ENCODE results near the gene TCEA2.

TCEA2 gene

DNA sequence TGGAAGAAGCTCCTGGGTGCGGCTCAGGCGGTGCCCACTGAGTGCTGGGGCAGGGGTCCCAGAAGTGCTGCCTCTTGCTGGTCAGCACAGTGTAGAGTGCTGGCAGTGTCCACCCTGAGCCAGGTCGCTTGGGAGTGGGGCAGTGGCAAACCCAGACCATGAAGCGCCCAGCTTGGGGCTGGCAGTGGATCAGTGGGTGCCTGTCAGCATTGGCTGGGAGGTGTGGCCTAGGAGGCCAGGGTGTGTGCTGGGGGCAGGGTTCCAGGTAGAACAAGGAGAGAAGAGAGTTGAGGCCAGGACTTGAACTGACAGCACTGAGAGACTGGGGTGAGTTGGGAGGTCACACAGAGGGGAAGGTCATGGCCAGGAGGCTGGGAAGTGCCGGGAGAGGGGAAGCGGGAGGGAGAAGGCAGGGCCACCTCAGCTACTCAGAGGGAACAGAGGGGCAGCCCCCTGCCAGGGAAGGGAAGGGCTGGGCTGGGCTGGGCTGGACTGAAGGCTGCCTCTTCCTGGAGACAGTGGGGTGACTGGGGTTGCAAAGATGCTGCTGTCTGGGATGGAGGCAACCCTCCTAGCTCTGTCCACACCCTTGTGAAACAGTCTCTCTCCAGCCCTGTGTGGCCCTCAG is 4.1 kb downstream of the TCEA2 start:
- no peak for DNase-seq

- no peak for DNase-seq
Measured at GRCh38 chr20:64067733-64068307, 4.8 kb downstream of the TCEA2 start.

DNA sequence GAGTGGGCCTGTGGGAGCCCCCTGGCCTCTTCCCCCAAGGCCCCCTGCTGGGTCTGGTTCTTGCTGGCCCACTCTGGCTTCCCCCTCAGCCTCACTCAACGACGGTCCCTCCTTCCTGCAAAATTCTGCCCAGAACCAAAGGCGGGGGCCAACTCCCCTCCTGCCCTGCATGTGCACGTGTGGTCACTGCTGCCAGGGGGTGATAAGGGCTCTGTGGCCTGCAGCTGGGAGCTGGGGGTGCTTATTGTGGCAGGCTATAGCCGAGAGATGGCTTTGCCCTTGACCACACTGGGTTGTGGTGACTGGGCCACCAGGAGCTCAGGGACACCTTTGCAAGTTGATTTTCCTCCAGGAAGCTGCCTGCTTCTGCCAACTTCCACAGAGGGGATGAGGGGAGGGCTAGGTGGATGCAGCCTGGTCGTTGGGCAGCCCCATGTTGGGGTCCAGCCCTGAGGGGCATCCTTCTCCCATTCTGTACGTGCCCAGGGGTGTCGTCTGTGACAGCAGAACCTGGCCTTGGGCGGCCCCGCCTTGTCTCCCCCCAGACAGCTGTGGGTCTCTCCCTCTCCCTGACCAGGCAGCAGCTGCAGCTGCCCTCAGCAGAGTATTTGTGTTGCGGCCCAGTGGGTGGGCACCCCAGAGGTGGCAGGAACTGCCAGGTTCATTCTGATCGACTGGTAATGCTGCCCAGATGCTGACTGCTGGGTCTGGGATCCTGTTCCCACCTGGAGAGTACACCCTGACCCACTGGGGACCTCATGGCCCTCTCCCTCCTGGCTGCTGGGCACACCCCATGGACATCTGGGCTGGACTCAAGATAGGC is 5.6 kb downstream of the TCEA2 start:
- no peak for DNase-seq

GRCh38 chr20:64069209-64069613 is 6.2 kb downstream of the TCEA2 start:
- no peak for DNase-seq

DNA sequence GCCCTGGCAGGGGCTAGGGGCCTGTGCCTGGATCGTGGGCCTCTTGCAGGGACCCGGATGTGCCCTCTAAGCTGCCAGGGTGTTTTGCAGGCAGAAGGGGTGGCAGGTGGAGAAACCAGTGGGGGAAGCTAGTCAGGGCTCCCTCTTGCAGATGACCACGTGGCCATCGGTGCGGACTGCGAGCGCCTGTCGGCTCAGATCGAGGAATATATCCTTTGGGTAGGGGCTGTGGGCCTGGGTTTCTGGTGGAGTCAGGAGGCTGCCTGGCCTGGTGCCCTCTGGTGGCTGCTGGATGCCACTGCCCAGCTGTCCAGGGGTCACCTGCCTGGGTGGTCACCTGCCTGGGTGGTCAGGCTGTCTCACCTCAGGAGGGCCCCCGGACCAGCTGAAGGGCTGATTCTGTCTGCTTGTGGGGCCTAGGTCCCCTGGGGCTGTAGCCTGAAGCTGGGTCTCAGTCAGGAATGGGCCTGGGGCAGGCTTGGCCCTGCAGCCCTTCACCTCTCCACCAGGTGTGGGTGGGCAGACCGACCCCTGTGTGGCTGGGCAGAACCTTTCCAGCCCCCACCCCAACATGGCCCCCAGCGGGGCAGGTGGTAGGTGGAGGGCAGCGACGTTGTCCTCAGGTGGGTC is 6.7 kb downstream of the TCEA2 start:
- DNase-seq: no peak

DNA sequence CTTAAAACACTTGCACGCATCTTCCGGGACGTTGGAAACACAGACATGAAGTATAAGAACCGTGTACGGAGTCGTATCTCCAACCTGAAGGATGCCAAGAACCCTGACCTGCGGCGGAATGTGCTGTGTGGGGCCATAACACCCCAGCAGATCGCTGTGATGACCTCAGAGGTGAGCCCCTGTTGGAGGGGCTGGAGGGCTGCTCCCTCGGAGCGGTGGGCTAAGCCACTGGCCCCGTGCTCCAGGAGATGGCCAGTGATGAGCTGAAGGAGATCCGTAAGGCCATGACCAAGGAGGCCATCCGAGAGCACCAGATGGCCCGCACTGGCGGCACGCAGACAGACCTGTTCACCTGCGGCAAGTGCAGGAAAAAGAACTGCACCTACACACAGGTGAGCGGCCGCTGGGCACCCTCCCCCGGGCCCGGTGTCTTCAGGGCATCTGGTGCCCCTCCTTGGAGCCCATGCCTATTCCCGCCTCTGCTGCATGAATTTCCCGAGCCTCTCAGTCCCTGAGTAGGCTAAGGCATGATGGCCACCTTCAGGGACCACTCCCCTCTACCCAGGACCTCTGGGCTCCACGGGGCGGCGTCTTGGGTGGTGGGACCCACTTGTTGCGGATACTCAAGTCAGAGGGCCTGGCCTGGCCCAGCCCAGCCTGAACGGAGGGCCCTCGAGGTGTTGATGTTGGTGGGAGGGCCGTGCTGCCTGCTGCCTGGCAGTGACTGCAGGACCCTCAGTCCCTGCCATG is 7.4 kb downstream of the TCEA2 start:
- DNase-seq: no peak

DNA sequence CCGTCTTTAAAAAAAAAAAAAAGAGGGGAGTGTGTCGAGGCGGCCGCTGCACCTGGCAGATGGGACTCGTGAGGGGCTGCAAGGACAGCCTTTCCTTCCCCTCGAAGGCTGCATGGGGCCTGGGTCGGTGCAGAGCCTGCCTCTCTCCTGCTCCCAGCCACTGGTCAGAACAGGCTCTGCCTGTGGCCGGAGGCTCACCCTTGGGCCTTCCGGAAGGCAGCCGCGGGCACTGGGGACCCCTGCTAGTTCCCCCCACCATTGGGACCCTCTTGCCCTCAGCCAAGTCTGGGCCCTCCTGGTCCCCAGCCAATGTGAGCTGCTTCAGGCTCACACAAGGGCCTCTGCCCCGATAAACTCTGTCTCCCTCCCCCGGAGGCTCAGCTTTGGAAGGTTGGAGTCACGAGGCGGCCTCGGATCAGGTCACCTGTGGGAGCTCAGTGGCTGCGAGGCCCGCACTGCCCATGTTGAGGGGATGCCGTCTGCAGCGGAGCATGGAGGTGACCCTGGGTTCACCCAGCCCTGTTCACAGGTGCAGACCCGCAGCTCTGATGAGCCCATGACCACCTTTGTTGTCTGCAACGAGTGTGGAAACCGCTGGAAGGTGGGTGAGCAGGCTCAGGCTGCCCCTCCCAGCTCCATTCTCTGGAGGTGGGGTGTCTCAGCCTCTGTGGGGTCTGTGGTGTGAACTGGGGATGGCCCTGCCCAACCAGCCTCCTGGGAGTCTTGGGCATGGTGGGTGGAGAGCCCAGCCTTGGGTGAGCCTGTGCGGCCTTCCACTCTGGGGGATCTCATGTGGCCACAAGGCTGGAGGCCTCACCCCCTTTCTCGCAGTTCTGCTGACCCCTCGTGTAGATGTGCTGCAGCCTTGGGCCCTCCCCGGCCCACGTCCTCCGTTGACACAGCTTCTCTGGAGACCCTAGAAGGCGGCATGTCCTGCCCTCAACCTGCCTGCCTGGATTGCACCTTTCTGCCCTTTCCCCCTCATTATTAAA is 8.6 kb downstream of the TCEA2 start:
- no peak for DNase-seq

DNA sequence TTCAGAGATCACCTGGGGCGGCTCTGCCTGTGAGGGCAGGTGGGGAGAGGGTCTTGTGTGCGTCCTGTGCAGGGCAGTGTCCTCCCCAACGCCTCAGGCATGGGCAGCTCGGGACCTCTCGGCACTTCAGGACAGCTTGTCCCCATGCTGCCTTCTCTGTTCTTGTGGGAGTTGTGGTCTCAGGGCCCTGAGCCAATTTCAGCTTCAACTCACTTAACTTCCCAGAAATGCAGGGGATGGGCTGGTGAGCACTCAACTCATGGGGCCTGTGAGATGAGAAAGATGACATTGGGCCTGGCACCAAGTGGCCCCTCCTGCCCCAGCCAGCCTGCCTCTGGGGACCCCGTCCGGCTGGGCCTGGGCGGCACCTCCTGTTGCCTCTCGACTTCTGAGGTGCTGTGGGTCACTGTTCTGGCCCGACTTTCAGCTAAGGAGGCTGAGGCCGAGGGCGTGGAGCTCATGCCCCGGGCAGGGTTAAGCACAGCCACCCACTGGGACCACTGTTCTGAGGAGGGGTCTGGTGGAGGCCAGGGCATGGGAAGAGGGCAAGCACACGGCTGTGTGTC is 9.6 kb downstream of the TCEA2 start:
- DNase-seq: no peak

GRCh38 chr20:64073476-64074183 is 10.6 kb downstream of the TCEA2 start:
- DNase-seq: no peak

DNA sequence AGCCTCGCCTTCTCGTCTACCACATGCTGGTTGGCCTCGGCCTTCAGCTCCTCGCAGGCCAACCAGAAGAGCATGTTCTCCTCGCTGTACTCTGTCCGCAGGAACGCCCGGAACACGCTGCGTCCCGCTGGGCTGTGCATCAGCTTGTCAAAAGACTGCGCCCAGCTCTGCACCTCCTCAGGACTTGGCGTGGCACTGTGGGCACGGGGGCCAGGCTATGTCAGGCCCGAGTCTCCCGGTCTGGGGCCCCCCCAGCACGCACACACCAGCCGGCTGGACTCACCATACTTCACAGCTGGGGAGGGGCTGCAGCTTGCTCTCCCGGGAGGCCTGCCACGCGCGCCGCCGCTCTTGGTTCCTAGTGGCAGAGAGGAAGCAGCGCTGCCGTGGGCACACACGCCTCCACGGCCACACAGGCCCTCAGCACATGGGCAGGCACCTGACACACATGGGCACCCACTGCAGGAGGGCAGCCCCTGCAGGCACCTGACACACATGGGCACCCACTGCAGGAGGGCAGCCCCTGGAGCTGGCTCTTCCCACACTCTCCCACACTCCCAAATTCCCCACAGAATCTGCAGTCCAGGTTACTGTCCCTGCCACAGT is 11.3 kb downstream of the TCEA2 start:
- no peak for DNase-seq

GRCh38 chr20:64074963-64075362 is 12.0 kb downstream of the TCEA2 start:
- no peak for DNase-seq

DNA sequence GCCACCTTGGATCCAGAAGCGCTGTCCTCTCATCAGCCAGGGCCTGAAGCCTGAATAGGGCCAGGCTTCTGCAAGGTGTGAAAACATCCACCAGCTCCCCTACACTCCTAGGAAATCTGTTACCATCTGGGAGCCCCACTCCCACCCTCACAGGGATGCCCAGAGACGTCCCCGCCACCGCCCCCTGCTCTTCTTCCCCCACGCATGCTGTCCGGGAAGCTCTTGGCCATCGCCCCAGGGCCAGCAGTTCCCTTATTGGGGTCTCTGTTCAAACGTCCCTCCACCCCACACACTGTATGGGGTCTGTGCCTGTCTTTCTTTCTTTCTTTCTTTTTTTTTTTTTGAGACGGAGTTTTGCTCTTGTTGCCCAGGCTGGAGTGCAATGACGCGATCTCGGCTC is 12.6 kb downstream of the TCEA2 start:
- no peak for DNase-seq

GRCh38 chr20:64076061-64076997 is 13.3 kb downstream of the TCEA2 start:
- DNase-seq: no peak

DNA sequence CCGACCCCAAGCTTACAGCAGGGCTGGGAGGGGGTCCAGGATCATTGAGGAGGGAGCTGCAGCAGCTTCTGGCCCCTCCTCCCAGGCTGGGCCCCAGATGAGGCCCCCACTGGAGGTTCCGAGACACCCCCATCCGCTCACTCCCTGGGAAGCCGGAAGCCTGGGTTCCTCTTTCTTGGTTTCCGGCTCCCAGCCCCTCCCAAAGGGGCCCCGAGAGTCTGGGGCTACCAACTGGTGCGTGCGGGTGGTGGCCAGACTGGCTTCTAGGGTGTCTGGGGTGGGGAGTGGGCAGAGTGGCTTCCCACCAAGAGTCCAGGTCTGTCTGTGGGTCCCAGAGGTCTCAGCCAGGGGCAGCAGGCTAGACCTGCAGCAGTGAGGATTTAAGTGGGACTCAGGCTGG is 14.1 kb downstream of the TCEA2 start:
- no peak for DNase-seq

DNA sequence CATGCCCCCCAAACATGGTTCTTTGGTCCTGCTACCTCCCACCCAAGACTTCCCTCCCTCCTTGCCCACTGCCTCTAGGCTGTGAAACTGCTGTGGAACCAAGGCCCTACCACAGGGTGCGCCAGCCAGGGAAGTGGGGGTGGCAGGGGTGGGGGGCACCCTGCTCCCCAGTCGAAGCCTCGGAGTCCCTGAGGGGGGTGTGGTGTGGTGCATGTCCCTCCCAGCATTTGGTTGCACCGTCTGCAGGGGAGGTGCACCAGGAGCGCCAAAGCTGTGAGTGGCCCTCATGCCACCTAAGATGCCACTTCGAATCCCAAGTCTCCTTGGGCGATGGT is 14.5 kb downstream of the TCEA2 start:
- DNase-seq: no peak

- DNase-seq: no peak
Measured at GRCh38 chr20:64077876-64078551, 15.0 kb downstream of the TCEA2 start.

DNA sequence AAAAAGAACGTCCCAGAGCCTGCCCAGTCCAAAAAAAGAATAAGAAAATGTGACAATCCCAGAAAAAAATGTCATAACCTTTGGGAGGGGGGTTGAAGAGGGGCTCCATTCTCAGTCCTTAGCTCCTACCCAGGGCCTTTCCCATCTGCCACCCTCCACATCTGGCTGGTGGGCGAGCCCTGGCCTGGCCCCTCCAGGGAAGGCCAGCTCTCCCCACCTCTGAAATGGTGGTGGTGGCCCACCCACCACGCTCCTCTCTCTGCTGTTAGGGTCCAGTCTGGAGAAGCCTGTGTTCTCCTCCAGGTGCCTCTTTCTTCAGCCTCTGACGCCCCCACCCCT is 15.9 kb downstream of the TCEA2 start:
- DNase-seq: no peak

DNA sequence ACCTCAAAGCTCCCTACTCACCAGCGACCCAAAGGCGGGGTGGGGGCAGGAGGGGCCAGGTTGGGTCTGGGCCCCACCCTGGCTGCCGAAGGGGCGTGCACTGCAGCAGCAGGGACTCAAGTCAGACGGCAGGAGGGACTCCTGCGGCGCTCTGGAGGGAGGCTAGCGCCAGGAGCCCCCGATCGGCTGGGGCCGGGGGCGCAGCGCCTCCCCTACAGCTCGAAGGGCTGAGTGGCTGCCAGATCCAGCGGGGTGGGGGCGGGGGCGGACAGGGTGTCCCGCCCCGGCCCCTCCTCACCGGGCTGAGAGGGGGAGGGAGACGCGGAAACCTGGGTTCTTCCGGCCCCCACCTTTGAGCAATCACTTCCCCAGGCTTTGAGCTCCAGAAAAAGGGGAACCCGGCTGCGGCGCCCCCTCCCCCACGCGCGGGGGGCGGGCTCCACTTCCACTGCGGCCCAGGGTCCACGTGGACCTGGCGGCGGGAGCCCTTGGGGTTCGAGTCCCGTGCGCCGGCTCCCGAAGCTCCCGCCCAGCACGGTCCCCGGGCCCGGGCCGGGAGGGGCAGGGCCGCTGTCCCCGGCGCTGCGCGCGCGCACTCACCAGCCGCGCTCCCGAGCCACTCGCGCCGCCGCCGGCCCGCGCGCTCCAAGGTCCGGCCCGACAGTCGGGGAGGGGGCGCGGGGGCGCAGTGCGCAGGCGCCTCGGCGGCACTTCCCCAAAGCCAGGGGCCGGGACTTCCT is 16.4 kb downstream of the TCEA2 start, which contains the start of gene RGS19:
RGS19 (minus strand) TSS at position 246 of the 740 bp plus-strand sequence. CDS start 2,632 bp downstream, outside the sequence.
- peak; percentile 73 for DNase-seq
